ENCODE data around the gene RLBP1. TPM values are rescaled to one million over a fixed set of nuclear protein-coding genes. Genes with fewer than 3 reads are reported as not detected.

Gene RLBP1
- total and polyA plus RNA-seq, 2 of the 13 experiments (the other 11 are each of a cell fraction or from before 2014, with no cell fraction given): 0.07 TPM; not detected in 1

- 89% methylated on average over 2 of the region's 3 CpGs for WGBS (ENCODE audit: low lambda C conversion rate)
- no peak for TF ChIP-seq BCL3 (CRISPR knock-in tag; IDR thresholded peaks at IDR 0.05)
- no peak for TF ChIP-seq GZF1 (CRISPR knock-in tag; IDR thresholded peaks at IDR 0.05)
- no peak for TF ChIP-seq PCBP2 (optimal IDR thresholded peaks at IDR 0.05; ENCODE audit: low read depth, low read length, poor library complexity, severe bottlenecking)
- no peak for TF ChIP-seq KLF11 (CRISPR knock-in tag; IDR thresholded peaks at IDR 0.05)
- TF ChIP-seq ZNF775 (CRISPR knock-in tag; IDR thresholded peaks at IDR 0.05; ENCODE audit: borderline replicate concordance): no peak
- no peak for TF ChIP-seq ZNF30 (CRISPR knock-in tag; IDR thresholded peaks at IDR 0.05)
- no peak for TF ChIP-seq ZFP41 (CRISPR knock-in tag; IDR thresholded peaks at IDR 0.05; ENCODE audit: borderline replicate concordance)
- TF ChIP-seq MEIS1 (CRISPR knock-in tag; IDR thresholded peaks at IDR 0.05; ENCODE audit: borderline replicate concordance): no peak
- no peak for TF ChIP-seq KLF16 (CRISPR knock-in tag; IDR thresholded peaks at IDR 0.05)
- TF ChIP-seq LRRFIP1 (CRISPR knock-in tag; conservative IDR thresholded peaks at IDR 0.05): no peak
- no peak for TF ChIP-seq HES4 (CRISPR knock-in tag; IDR thresholded peaks at IDR 0.05; ENCODE audit: borderline replicate concordance)
- TF ChIP-seq ZNF326 (CRISPR knock-in tag; IDR thresholded peaks at IDR 0.05; ENCODE audit: borderline replicate concordance): no peak
- no peak for FAIRE-seq
Observed at GRCh38 chr15:89198934-89199333, 22.4 kb downstream of the RLBP1 start.

More at GRCh38 chr15:89198934-89199333, 22.4 kb downstream of the RLBP1 start:
- H2AFZ ChIP-seq (ENCODE audit: low read length): no peak overlapping the region
- ATAC-seq (no peak), DNase-seq (ENCODE audit: low spot score) (no peak)
- no TSS peak for BruUV-seq (replicated peaks)
- H3K27me3 ChIP-seq (ENCODE audit: control insufficient read depth in 1 of 2, insufficient read depth in 2 of 2, low read length in 2 of 2): no peaks in the 10 kb centered on the region
- H4K20me1 ChIP-seq (ENCODE audit: insufficient read depth, low read length): no peaks in the 10 kb centered on the region
- CTCF ChIA-PET (ENCODE audit: low intra/inter-chr PET ratio, low total read pairs): no interaction called here
- H3K27ac ChIP-seq (ENCODE audit: extremely low read length, insufficient read depth, low read length): no peak overlapping the region
- POLR2A ChIA-PET: no interaction called here
- H3K4me3 ChIP-seq (replicated peaks in 1 of 3; ENCODE audit: insufficient read depth in 1 of 3, low read depth in 2 of 3, low read length in 3 of 3): no peak overlapping the region
- H3K4me2 ChIP-seq (ENCODE audit: low read depth, low read length): no peak overlapping the region
- intact Hi-C loops (cut with micrococcal nuclease; ENCODE audit: unreplicated experiment) (no loop called here), in situ Hi-C loops (cut with HindIII; ENCODE audit: extremely low pct_ligation_motif_present, low pct_unique_long_range_greater_than_20kb) (no loop called here)
- no peaks in the 10 kb centered on the region for H3K9me3 ChIP-seq (ENCODE audit: low read length)
- H3K36me3 ChIP-seq (replicated peaks in 1 of 2; ENCODE audit: control insufficient read depth in 1 of 2, insufficient read depth in 2 of 2, low read length in 2 of 2): peaks cover 2 to 11% of the 10 kb centered on the region in 2 experiments; a peak in 1 of 5 replicates
- H3K79me2 ChIP-seq (ENCODE audit: insufficient read depth, low read length): no peaks in the 10 kb centered on the region
- peaks cover 52% of the 10 kb centered on the region for H3K4me1 ChIP-seq (ENCODE audit: insufficient read depth, low read length)
- H3K9ac ChIP-seq (ENCODE audit: insufficient read depth, low read depth, low read length): no peak overlapping the region

Data from HepG2 (cell line).